Measurements from ENCODE around the gene RFTN1.

Gene RFTN1

DNA sequence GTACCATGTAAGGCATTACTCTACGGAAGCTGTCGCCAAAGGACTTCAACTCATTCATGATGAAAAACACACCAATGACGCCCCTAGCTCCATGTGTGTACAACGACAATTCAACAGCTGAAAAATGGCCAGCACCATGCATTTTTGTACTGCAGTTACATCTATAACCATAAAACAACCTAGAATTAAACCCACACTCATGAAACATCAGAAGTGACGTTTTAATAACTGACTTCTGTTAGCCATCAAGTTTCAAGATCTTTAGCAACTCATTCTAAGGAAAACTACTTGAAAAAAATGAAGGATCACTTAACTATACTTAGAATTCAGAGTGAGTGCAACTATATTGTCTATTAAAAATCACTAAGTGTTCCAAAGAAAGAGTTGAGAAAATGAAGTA, 84.9 kb downstream of the RFTN1 start:
- DNase-seq = no peak

GRCh38 chr3:16427103-16427965, 86.2 kb downstream of the RFTN1 start:
- DNase-seq = no peak

DNA sequence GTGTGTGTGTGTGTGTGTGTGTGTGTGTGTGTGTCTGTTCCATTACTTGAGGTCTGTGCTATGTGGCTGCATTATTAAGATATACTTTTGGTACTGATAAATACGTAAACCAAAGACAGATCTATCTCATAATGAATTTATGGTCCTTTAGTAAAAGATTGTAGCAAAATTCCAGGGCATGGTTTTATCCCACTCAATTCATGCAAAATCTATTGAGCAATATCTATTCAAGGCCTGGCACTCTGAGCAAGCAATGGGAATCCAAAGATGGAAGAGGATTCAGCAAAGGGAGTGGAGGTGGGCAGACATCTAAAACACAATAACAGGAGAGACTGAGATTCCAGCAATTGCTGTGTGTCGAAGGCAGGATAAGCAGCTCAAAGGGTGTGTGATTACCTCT, 86.8 kb downstream of the RFTN1 start:
- no peak for DNase-seq

GRCh38 chr3:16426029-16426400, 87.5 kb downstream of the RFTN1 start:
- DNase-seq = no peak

DNA sequence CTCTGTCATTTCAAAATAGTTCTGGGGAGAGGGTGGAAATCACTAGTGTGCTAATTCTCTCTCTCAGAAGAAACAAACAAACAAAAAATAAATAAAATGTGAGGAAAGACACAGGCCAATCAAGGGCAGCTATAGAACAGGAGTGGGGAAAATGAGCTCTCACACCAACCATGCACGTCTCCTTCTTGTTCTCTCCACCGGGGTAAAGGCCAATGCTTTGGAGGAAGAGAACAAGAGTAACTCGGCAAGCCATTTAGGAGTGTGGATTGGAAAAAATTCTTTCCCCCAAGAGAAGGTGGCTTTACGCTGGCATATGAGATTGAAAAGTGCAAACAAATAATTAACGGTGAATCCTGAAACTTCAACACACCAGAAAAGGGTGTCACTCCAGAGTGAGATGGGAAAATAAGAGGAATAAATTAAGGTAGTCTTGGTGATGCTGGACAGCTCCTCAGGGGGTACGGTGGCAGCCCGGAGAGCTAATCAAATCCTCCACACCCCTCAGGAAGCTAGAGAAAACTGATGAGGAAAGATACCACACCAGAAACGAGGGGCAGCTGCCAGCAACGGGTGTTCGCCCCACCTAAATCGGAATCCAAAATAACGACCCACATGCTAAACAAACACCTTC, 88.0 kb downstream of the RFTN1 start:
- DNase-seq = no peak

- DNase-seq = no peak
Observed at GRCh38 chr3:16423947-16424673, 89.4 kb downstream of the RFTN1 start.

GRCh38 chr3:16423298-16423697, 90.2 kb downstream of the RFTN1 start:
- DNase-seq = no peak

DNA sequence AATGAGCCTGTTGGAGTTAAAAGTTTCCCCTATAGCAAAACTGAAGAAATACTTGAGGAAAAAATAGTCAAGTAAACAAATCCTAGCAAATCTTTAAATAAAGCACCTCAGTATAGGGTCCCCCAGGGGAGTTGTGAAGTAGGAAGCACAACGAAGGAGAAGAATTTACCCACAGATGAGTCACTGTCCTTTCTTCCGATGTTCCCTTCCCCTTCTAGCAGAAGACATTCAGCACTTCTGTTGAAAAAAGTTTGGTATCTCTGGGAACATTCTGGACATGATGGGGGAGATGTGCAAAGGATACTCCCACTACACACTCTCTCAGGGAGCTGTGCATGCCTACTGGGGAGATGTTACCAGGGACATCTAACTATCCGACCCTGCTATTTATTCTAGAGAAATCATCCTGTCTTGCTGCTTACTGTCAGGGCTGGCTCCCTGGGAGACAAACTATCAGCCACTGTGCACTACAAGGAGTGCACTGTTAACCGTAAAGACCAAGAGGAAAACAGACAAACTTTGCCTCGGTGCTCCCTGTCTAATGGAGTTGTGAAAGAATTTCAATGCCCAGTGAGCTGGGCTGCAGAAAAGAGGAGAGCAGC, 93.8 kb downstream of the RFTN1 start:
- no peak for DNase-seq

DNA sequence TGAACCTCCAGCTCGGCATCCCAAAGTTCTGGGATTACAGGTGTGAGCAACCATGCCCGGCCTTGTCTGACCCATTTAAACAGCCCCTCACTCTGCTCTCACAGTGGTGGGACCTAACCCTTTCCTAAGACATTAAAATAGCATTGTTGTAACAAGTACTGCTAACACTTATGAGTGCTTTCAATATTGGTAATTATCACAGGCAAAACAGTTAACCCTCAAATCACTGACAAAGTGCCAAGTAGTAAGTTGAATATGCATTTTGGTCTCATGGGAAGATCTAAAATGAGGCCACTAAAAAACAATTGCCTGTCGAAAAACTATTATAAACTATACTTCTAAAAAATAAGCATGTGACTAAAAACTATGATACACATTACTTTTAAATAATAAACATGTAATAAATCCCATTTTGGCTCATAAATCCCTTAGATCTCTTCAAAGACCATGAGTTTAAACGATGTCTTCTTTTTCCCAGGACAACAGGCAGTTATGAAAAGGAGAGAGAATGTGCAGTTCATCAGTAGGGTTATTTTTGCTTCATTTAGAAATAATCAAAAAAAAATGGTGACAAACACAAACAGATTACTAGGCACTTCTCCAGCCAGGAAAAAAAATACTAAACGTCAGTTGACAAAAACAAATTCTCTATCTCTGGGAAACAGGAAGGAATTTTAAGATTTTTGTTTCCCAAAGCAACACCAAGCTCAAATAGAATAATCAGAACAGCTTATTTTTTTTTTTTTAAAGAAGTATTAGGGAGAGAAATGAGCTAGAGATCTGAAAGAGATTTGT, 95.4 kb downstream of the RFTN1 start:
- DNase-seq = no peak

GRCh38 chr3:16415911-16416476, 97.5 kb downstream of the RFTN1 start:
- DNase-seq = no peak

GRCh38 chr3:16413321-16413720, 100.2 kb downstream of the RFTN1 start:
- no peak for DNase-seq

DNA sequence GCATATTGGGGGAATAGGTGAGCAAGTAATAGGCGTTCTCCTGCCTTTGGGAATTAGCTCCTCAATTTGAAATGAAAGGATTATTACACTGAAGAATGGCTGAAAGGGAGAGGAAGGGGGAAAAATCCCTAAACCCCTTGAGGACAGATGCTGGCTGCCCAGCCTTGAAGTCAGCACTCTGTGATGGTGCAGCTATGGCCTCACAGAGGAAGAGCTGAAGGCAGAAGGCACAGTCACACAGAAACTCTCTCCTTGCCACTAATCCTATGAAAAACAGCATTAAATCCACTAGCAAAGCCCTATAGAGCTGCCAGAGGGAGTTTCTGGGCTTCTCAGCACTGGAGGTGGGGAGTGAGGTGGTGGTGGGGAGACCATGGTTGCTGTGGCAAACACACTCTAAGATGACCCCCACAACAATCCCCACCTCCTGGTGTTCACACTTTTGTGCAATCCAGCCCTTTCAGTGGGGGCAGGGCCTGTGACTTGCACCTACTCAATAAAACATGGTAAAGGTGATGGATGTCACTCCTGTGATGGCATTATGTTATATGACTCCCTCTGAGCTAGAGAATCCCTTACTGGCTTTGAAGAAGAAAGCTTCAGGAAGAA, 101.2 kb downstream of the RFTN1 start:
- DNase-seq = no peak

GRCh38 chr3:16411441-16411840, 102.1 kb downstream of the RFTN1 start:
- DNase-seq = no peak

DNA sequence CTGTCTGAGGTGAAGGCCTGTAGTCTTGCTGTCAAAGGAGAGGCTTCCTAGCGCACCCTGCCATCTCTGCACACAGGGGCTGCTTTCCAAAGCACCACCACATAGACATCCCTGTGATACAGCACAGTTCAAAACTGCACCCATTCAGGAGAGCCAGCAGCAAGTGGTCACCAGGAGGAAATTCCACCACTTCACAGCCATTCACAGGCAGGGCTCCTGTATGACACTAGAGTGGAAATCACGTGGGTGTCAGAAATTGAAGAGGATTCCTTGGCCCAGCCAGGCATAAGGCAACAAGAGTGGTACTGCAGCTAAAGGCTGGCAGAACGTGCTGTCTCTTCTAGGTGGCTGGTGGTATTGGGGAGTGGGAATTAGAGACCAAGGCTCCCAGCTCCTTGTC, 102.8 kb downstream of the RFTN1 start:
- DNase-seq = no peak

DNA sequence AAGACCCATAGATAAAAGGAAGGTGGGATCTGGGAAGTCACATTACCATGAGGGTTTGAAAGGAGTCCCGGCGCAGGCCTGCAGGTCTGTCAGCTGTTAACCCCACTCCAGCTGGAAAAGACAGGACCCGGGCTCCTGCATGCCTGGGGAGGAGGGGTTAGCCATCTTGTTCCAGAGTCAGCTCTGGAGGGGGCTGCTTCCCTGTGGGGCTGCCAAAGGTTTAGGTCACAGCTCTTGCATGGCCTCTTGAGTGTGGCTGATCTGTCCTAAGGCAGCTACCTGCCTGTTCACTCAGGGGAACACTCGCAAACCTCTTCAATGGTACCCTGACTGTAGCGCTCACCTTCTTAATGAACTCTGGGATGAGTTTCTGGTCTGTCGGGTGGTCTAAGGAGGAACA, 104.5 kb downstream of the RFTN1 start:
- DNase-seq = no peak

DNA sequence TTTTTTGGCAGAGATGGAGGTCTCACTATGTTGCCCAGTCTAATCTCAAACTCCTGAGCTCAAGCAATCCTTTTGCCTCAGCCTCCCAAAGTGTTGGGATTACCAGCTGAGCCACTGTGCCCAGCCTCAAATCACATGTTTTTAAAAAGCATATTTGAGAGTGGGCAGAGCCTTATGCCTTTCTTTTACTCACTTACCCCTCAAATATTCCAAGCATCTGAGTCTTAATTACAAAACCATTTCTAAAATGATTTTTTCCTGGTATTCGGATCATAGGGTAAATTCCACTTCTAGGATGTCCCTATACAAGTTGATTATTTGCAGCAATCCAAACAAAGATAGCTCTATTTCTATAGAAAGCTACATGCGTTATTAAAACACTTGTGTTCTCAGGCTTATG, 106.1 kb downstream of the RFTN1 start:
- DNase-seq = no peak

DNA sequence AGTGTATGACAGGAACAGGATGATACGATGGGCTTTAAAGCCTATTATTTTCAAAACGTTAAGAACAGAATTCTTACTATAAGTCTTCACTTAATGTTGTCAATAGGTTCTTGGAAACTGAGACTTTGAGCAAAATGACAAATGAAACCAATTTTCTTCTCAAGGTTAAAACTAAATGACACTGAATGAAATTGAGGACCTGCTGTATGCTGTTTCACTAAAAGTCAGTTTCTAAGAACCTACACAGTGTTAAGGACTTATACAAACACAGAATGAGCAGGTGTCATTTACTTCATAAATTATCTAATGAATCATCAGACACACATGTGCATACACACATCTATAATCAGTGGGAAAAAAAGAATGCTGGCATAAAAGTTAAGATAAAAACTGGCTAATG, 106.9 kb downstream of the RFTN1 start:
- no peak for DNase-seq

GRCh38 chr3:16406166-16406565, 107.3 kb downstream of the RFTN1 start:
- no peak for DNase-seq

DNA sequence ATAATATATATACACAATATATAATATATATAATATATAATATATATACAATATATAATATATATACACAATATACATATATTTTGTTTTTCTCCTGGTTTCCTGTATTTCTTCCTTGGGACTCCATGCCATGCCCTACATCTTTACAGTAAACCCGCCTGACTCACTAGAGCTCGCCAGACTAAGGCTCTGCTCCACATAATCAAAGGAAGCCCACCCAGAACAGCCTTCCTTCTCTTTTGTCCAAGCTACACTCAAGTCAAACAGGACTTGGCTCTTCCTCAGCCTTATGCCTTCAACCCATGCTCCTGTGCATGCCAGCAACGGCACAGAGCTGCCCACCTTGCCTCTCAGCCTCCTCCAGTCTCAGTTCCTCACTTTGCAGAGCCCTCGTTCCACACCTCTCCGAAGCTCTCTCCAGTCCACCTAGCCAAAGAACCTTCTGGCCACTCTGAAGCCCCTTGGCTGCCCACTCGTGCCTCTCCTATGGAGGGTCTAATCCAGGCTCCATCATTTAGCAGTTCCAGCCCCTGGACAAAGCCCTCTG, 109.1 kb downstream of the RFTN1 start:
- DNase-seq = no peak

GRCh38 chr3:16402451-16402850, 111.0 kb downstream of the RFTN1 start:
- no peak for DNase-seq

- DNase-seq = no peak
Observed at GRCh38 chr3:16401273-16401672, 112.2 kb downstream of the RFTN1 start.

All from CD4-positive, alpha-beta T cell treated with Interferon alpha-2 for 1 hour (primary cell).